Spleen (tissue), 11 donors: ENCODE results near the gene TSEN54. TPM values are rescaled to one million over a fixed set of nuclear protein-coding genes. Genes with fewer than 3 reads are reported as not detected.

Experiments
- DNase-seq: peaks from one replicate; pipeline ENCODE4 v3.0.0-alpha.2; 2020
- H3K27ac ChIP-seq, 8 donors: fragments of 200-600 bp; sonication (generic) in 7 of 8; 1 replicate in 4 of 8; 2 replicates in 4 of 8; pipeline versions ENCODE4 v1.5.0 to v1.8.0; 2016 to 2021; ENCODE audit warnings: inconsistent platforms in 4 of 8, mild to moderate bottlenecking in 4 of 8, moderate library complexity in 1 of 8
- H3K27me3 ChIP-seq, 7 donors: fragments of 200-600 bp; sonication (generic) in 6 of 7; replicated peaks in 1 of 7; 1 replicate in 4 of 7; 2 replicates in 3 of 7; pipeline versions ENCODE4 v1.5.0 to v1.8.0; 2016 to 2021; ENCODE audit warnings: inconsistent platforms in 3 of 7, mild to moderate bottlenecking in 1 of 7
- H3K36me3 ChIP-seq, 6 donors: fragments of 200-600 bp; sonication (generic) in 5 of 6; 1 replicate in 4 of 6; 2 replicates in 2 of 6; pipeline versions ENCODE4 v1.5.0 to v1.8.0; 2016 to 2021; ENCODE audit warnings: inconsistent platforms in 2 of 6
- H3K4me1 ChIP-seq, 6 donors: fragments of 200-600 bp; sonication (generic) in 5 of 6; 1 replicate in 3 of 6; 2 replicates in 3 of 6; pipeline versions ENCODE4 v1.5.0 to v1.8.0; 2016 to 2021; ENCODE audit warnings: inconsistent platforms in 3 of 6
- H3K4me3 ChIP-seq, 8 donors: fragments of 200-600 bp; sonication (generic) in 7 of 8; 1 replicate in 4 of 8; 2 replicates in 4 of 8; pipeline versions ENCODE4 v1.5.0 to v1.8.0; 2016 to 2021; ENCODE audit warnings: inconsistent platforms in 4 of 8, mild to moderate bottlenecking in 4 of 8, moderate library complexity in 2 of 8
- H3K9me3 ChIP-seq, 8 donors: fragments of 200-600 bp; sonication (generic) in 7 of 8; 1 replicate in 4 of 8; 2 replicates in 4 of 8; pipeline versions ENCODE4 v1.5.0 to v1.8.0; 2016 to 2021; ENCODE audit warnings: inconsistent platforms in 4 of 8
- POLR2A ChIP-seq, 3 donors: fragments of 450-650 bp; IDR thresholded peaks; one replicate each; pipeline ENCODE4 v1.5.1; 2017; ENCODE audit warnings: antibody characterized with exemption in 3 of 3, mild to moderate bottlenecking in 1 of 3
- POLR2AphosphoS5 ChIP-seq, 3 donors: sonication (generic); formaldehyde crosslinking; IDR thresholded peaks; one replicate each; pipeline ENCODE4 v1.5.1; 2017; ENCODE audit warnings: antibody characterized with exemption in 3 of 3
- WGBS, 5 donors: extraction: QIAGEN DNeasy Blood & Tissue Kit in 3 of 5; methylation state at CpG; one replicate each; pipeline versions ENCODE4 v1.1.5 to v1.1.7; 2013 to 2018; 5-methylcytosine and 5-hydroxymethylcytosine counted together
- intact Hi-C: fragments of 100-400 bp; cut with DNase I; formaldehyde crosslinking; loops from one replicate; pipeline ENCODE4 v1.15.0; 2023; ENCODE audit warnings: low total_unique reads
- polyA plus RNA-seq, 3 donors: library from polyadenylated mRNA; stranded (reverse); fragments of 200-250 nt; gene quantifications; one replicate each; pipeline ENCODE4 v1.2.1, GENCODE V29; 2013
- total RNA-seq, 7 donors: library from RNA; depleted of rRNA in 3 of 7; stranded (reverse); fragments of >200 nt in 3 of 7; fragmentation: NEBNext Ultra II Directional in 4 of 7; extraction: Animal tissue kit (Norgen Biotek cat#: 25700) in 4 of 7; gene quantifications; one replicate each; pipeline versions ENCODE4 v1.1.0 to v1.2.1, GENCODE V29; 2016 to 2021
- TF ChIP-seq, protein P1 (sequence below), 11 experiments: fragments of 200-600 bp in 7 of 11; fragments of 450-650 bp in 4 of 11; sonication (generic) in 4 of 11; IDR thresholded peaks in 8 of 11; conservative IDR thresholded peaks in 3 of 11; 1 replicate in 7 of 11; 2 replicates in 4 of 11; pipeline versions ENCODE4 v1.4.0 to v1.8.0; 2016 to 2021; ENCODE audit warnings: antibody characterized with exemption in 11 of 11, inconsistent platforms in 4 of 11, mild to moderate bottlenecking in 1 of 11
- donor health status: healthy with polysubstance abuse.
- donor health status: DM: no; HTN: no; CAD: no; lungs with moderate emphysema.
- donor health status: DM: no; HTN: no; CAD: no.
- donor health status: Bipolar disorder and iron deficiency.
- donor health status: healthy.
- donor health status: DM: no; HTN: no; CAD: no.
- donor health status: DM: yes; HTN: yes; CAD: no.

Gene TSEN54
- total and polyA plus RNA-seq, 10 donors: 31.0 to 87.8 (median 42.4) TPM

DNA sequence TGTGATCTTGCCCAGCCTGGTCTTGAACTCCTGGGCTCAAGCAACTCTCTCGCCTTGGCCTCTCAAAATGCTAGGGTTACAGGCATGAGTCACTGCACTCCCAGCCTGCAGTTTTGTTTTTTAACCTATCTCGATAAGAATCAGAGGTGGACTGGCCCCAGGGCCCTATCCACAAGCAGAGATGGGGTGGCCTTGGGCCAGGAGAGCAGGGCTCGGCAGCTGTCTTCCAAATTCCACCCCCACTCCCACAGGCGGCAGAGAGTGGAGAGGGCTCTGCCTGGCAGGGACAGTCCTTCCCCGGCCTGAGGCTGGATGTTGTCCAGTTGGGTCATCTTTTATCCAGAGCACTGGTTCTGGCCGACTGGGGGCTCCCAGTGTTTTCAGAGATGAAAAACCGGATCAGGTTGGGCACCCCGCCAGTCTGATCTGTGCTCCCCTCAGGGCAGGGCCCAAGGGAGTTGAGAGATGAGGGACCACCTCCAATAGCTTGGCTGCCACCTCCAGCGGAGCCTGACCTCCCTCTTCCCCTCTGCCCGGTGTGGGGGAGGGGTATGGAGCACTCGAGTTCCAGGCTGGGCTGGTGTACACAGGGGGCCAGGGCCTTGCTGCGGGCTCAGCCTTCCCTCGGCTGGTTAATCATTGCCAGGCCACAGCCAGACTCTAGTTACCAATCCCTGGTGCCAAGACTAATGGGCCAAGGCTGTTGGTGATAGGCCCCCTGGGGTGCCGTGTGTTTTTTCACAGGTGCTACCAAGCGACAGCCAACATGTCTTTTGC lies 40.9 kb downstream of the TSEN54 start:
- H3K36me3 ChIP-seq: peaks cover 0 to 44% (median 3%) of the 10 kb centered on the region in 6 donors
- H3K27me3 ChIP-seq: no peaks in the 10 kb centered on the region
- intact Hi-C loops: no loop called here
- no peaks in the 10 kb centered on the region for H3K9me3 ChIP-seq
- H3K27ac ChIP-seq: peak overlapping the region in 2 of 8 donors; percentile 2 to 60
- H3K4me3 ChIP-seq: no peak overlapping the region
- 67 to 82% (median 78%) methylated on average over 11 to 15 of the region's 15 CpGs for WGBS, 5 donors
- DNase-seq: no peak
- H3K4me1 ChIP-seq: peaks cover 0 to 20% (median 5%) of the 10 kb centered on the region in 6 donors
- TF ChIP-seq, protein P1, sequence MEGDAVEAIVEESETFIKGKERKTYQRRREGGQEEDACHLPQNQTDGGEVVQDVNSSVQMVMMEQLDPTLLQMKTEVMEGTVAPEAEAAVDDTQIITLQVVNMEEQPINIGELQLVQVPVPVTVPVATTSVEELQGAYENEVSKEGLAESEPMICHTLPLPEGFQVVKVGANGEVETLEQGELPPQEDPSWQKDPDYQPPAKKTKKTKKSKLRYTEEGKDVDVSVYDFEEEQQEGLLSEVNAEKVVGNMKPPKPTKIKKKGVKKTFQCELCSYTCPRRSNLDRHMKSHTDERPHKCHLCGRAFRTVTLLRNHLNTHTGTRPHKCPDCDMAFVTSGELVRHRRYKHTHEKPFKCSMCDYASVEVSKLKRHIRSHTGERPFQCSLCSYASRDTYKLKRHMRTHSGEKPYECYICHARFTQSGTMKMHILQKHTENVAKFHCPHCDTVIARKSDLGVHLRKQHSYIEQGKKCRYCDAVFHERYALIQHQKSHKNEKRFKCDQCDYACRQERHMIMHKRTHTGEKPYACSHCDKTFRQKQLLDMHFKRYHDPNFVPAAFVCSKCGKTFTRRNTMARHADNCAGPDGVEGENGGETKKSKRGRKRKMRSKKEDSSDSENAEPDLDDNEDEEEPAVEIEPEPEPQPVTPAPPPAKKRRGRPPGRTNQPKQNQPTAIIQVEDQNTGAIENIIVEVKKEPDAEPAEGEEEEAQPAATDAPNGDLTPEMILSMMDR (IDR thresholded peaks at IDR 0.05 in 8 of 11, conservative IDR thresholded peaks at IDR 0.05 in 3 of 11): no peak
- no peak for TF ChIP-seq POLR2AphosphoS5 (IDR thresholded peaks at IDR 0.05)
- no peak for TF ChIP-seq POLR2A (IDR thresholded peaks at IDR 0.05)

DNA sequence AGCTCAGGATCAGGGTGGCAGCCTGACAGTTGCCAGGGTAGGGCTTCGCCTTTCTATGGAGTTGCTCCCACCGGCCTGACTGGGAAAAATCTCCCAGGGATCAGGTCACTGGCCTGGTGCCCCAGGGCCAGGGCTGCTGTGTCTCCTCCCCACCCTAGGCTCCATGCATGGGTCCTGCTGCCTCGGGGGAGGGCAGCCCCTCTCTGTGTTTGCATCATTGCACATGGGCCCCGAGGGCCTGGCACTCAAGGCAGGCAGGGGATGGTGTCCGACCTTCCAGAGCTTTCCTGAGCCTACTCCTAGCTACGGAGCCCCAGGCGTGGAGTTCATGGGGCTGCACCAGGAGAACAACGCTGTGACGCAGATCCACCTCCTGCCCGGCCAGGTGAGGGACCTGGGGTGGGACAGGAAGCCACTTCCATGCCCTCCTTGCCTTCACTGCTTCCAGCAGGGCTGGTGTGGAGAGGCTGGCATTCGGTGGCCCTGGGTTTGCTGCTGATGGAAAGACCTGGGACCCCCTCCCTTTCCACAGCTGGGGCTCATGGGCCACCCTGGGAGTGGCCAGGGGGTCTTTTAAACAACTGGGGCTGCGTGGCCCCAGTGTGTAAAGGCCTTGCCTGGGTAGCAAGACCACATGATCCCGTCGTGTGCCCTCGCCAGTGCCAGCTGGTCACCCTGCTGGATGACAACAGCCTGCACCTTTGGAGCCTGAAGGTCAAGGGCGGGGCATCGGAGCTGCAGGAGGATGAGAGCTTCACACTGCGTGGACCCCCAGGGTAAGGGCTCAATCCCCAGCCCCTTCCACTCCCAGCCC lies 41.7 kb downstream of the TSEN54 start:
- no peak overlapping the region for H3K4me3 ChIP-seq
- peaks cover 0 to 52% (median 8%) of the 10 kb centered on the region in 6 donors for H3K36me3 ChIP-seq
- intact Hi-C loops: no loop called here
- H3K9me3 ChIP-seq: no peaks in the 10 kb centered on the region
- WGBS, 5 donors: 86 to 92% (median 89%) methylated on average over 10 to 18 of the region's 18 CpGs
- no peaks in the 10 kb centered on the region for H3K27me3 ChIP-seq
- H3K4me1 ChIP-seq: peaks cover 0 to 20% (median 5%) of the 10 kb centered on the region in 6 donors
- H3K27ac ChIP-seq: peak overlapping the region in 1 of 8 donors; percentile 60
- TF ChIP-seq POLR2AphosphoS5 (IDR thresholded peaks at IDR 0.05) (no peak), POLR2A (IDR thresholded peaks at IDR 0.05) (no peak)
- TF ChIP-seq, protein P1 (IDR thresholded peaks at IDR 0.05 in 8 of 11, conservative IDR thresholded peaks at IDR 0.05 in 3 of 11): no peak
- DNase-seq: no peak

DNA sequence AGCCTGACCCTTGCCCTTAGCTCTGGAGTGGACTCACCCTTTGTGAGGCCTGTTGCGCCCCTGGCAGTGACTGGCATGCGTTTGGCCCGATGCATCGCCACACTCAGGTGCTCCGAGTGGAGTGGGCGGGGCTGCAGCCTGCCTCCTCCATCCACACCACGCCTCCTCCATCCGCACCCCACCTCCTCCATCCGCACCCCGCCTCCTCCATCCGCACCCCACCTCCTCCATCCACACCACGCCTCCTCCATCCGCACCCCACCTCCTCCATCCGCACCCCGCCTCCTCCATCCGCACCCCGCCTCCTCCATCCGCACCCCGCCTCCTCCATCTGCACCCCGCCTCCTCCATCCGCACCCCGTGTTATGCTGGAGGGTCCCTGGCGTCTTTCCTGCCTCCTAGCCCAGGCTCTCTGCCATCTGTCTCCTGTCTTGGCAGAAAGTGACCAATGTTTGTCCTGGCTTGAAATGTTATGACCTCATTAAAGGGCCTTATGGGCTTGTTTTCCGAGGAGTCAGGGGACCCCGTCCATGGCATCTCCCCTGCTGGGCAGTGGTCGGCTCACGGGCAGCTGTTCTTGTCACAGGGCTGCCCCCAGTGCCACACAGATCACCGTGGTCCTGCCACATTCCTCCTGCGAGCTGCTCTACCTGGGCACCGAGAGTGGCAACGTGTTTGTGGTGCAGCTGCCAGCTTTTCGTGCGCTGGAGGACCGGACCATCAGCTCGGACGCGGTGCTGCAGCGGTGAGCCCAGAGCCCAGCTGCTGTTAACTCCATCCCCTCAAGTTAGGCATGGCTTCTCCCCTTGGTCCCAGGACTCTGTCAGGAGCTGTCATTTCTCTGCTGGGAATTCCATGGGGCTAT lies 42.6 kb downstream of the TSEN54 start:
- 90 to 96% (median 93%) methylated on average over 29 to 36 of the region's 38 CpGs for WGBS, 5 donors
- H3K4me3 ChIP-seq: no peak overlapping the region
- no peaks in the 10 kb centered on the region for H3K9me3 ChIP-seq
- no peak overlapping the region for H3K27ac ChIP-seq
- H3K4me1 ChIP-seq: peaks cover 0 to 20% (median 5%) of the 10 kb centered on the region in 6 donors
- H3K27me3 ChIP-seq: no peaks in the 10 kb centered on the region
- DNase-seq: no peak
- TF ChIP-seq POLR2A (IDR thresholded peaks at IDR 0.05) (no peak), POLR2AphosphoS5 (IDR thresholded peaks at IDR 0.05) (no peak)
- TF ChIP-seq, protein P1 (IDR thresholded peaks at IDR 0.05 in 8 of 11, conservative IDR thresholded peaks at IDR 0.05 in 3 of 11): no peak
- peaks cover 0 to 61% (median 15%) of the 10 kb centered on the region in 6 donors for H3K36me3 ChIP-seq
- intact Hi-C loops: no loop called here
